HG03378 (cell line): Measurements from ENCODE around the gene PDC.
A peak's percentile ranks its signal among the peaks of the same experiment; 100 is the strongest.
"Not testable (repeated sequence)": the region's sequence is repeated elsewhere in the genome, so short reads cannot be mapped to it uniquely, and the experiment has no call there.

Source experiments
- ATAC-seq: cut with Tn5 transposase; IDR thresholded peaks from one replicate; pipeline ENCODE4 v1.9.1; 2021; ENCODE audit warnings: mild to moderate bottlenecking, moderate library complexity; ENCODE audit not compliant: unreplicated experiment

Gene PDC

GRCh38 chr1:186404454-186405051 is 56.4 kb downstream of the PDC start:
- peak; percentile 63 for ATAC-seq

GRCh38 chr1:186403632-186404031 is 57.3 kb downstream of the PDC start:
- ATAC-seq, result no peak

- ATAC-seq, result not testable (repeated sequence)
Observed at GRCh38 chr1:186401446-186401845, 59.5 kb downstream of the PDC start.
